H1 (cell line): ENCODE results near the gene IRX4. TPM values are rescaled to one million over a fixed set of nuclear protein-coding genes. Genes with fewer than 3 reads are reported as not detected.

ENCODE experiments used
- CBX5 ChIP-seq: fragments of 300-800, 300-1000 bp; sonication (generic); IDR thresholded peaks from 2 replicates; pipeline ENCODE4 v1.7.1; 2016; ENCODE audit warnings: antibody characterized with exemption, low read length, low read depth
- CHD2 ChIP-seq: IDR thresholded peaks from 2 replicates; pipeline ENCODE4 v1.6.1; 2012; ENCODE audit warnings: low read length, improper control_type of control experiment
- HDAC2 ChIP-seq, 2 experiments: fragments of 300-600 bp in 1 of 2; sonication (generic) in 1 of 2; IDR thresholded peaks; 2 replicates each; pipeline ENCODE4 v1.6.1; 2011 to 2012; ENCODE audit warnings: low read depth in 2 of 2, low read length in 2 of 2, mild to moderate bottlenecking in 2 of 2, moderate library complexity in 2 of 2, borderline replicate concordance in 1 of 2, inconsistent platforms in 1 of 2
- TCF12 ChIP-seq: IDR thresholded peaks from 2 replicates; pipeline ENCODE4 v1.6.1; 2011; ENCODE audit warnings: low read depth, mild to moderate bottlenecking, low read length
- polyA plus RNA-seq, 7 experiments: library from polyadenylated mRNA; depleted of rRNA in 3 of 7; stranded (reverse) in 5 of 7; unstranded in 2 of 7; fragments of >200 nt in 5 of 7; fragments of 200-250 nt in 2 of 7; gene quantifications; 1 replicate in 5 of 7; 2 replicates in 1 of 7; 4 replicates in 1 of 7; pipeline versions ENCODE4 v1.2.1 to v1.2.3, GENCODE V29; 2011 to 2013; ENCODE audit warnings: missing spikeins in 2 of 7, mixed read lengths in 2 of 7
- total RNA-seq: library from RNA; stranded (reverse); fragmentation: NEBNext Ultra II Directional; extraction: Animal tissue kit (Norgen Biotek cat#: 25700); gene quantifications from 2 replicates; pipeline ENCODE4 v1.2.1, GENCODE V29; 2021

IRX4 gene
- total and polyA plus RNA-seq, 2 of the 8 experiments (the other 6 are each of a cell fraction or from before 2014, with no cell fraction given): 0.45 to 1.2 TPM

- TF ChIP-seq HDAC2 (IDR thresholded peaks at IDR 0.05; ENCODE audit: borderline replicate concordance in 1 of 2, low read depth in 2 of 2, low read length in 2 of 2) (no peak), CBX5 (no peak), TCF12 (no peak), CHD2 (no peak)
- TF ChIP-seq, all 59 proteins: peak for 0
Observed at GRCh38 chr5:1926471-1927341, 44.0 kb upstream of the IRX4 start (continued).
